Measurements from ENCODE around the gene RYK.

RYK gene

GRCh38 chr3:134163096-134163495 is 87.6 kb downstream of the RYK start:
- TF ChIP-seq POLR2AphosphoS5 (IDR thresholded peaks at IDR 0.05; ENCODE audit: borderline replicate concordance, low read depth, low read length) (no peak), FOXP2 (optimal IDR thresholded peaks at IDR 0.05; ENCODE audit: control extremely low read depth, extremely low read length, insufficient read depth) (no peak), EZH2 (IDR thresholded peaks at IDR 0.05) (no peak)
- Histone ChIP-seq H3K9me3 (ENCODE audit: low read depth, low read length) (no peaks in the 10 kb centered on the region), H3K4me3 (no peak overlapping the region), H3K9ac (ENCODE audit: insufficient read length) (no peak overlapping the region), H3K36me3 (ENCODE audit: insufficient read depth, low read length) (peaks cover 33% of the 10 kb centered on the region), H3K27ac (no peak overlapping the region)
- no peak for DNase-seq (ENCODE audit: low read depth, low spot score)

GRCh38 chr3:134161898-134162615 is 88.6 kb downstream of the RYK start:
- TF ChIP-seq FOXP2 (optimal IDR thresholded peaks at IDR 0.05; ENCODE audit: control extremely low read depth, extremely low read length, insufficient read depth): no peak
- no peak for TF ChIP-seq EZH2 (IDR thresholded peaks at IDR 0.05)
- TF ChIP-seq POLR2AphosphoS5 (IDR thresholded peaks at IDR 0.05; ENCODE audit: borderline replicate concordance, low read depth, low read length): no peak
- no peak for DNase-seq (ENCODE audit: low read depth, low spot score)
- Histone ChIP-seq H3K27ac (no peak overlapping the region), H3K9me3 (ENCODE audit: low read depth, low read length) (no peaks in the 10 kb centered on the region), H3K36me3 (ENCODE audit: insufficient read depth, low read length) (peaks cover 35% of the 10 kb centered on the region), H3K4me3 (no peak overlapping the region), H3K9ac (ENCODE audit: insufficient read length) (no peak overlapping the region)

- Histone ChIP-seq H3K9me3 (ENCODE audit: low read depth, low read length) (no peaks in the 10 kb centered on the region), H3K36me3 (ENCODE audit: insufficient read depth, low read length) (peaks cover 59% of the 10 kb centered on the region), H3K4me3 (no peak overlapping the region), H3K9ac (ENCODE audit: insufficient read length) (no peak overlapping the region), H3K27ac (no peak overlapping the region)
- no peak for DNase-seq (ENCODE audit: low read depth, low spot score)
- TF ChIP-seq POLR2AphosphoS5 (IDR thresholded peaks at IDR 0.05; ENCODE audit: borderline replicate concordance, low read depth, low read length) (no peak), FOXP2 (optimal IDR thresholded peaks at IDR 0.05; ENCODE audit: control extremely low read depth, extremely low read length, insufficient read depth) (no peak), EZH2 (IDR thresholded peaks at IDR 0.05) (no peak)
These were observed 95.2 kb downstream of the RYK start for GRCh38 chr3:134155446-134155845.

- Histone ChIP-seq H3K4me3 (no peak overlapping the region), H3K36me3 (ENCODE audit: insufficient read depth, low read length) (peaks cover 45% of the 10 kb centered on the region), H3K27ac (no peak overlapping the region), H3K9me3 (ENCODE audit: low read depth, low read length) (no peaks in the 10 kb centered on the region), H3K9ac (ENCODE audit: insufficient read length) (no peak overlapping the region)
- no peak for DNase-seq (ENCODE audit: low read depth, low spot score)
- TF ChIP-seq EZH2 (IDR thresholded peaks at IDR 0.05) (no peak), FOXP2 (optimal IDR thresholded peaks at IDR 0.05; ENCODE audit: control extremely low read depth, extremely low read length, insufficient read depth) (no peak), POLR2AphosphoS5 (IDR thresholded peaks at IDR 0.05; ENCODE audit: borderline replicate concordance, low read depth, low read length) (no peak)
These were observed 96.9 kb downstream of the RYK start for GRCh38 chr3:134153761-134154160.

GRCh38 chr3:134150476-134150875 is 100.2 kb downstream of the RYK start:
- no peak for DNase-seq (ENCODE audit: low read depth, low spot score)
- TF ChIP-seq POLR2AphosphoS5 (IDR thresholded peaks at IDR 0.05; ENCODE audit: borderline replicate concordance, low read depth, low read length) (no peak), FOXP2 (optimal IDR thresholded peaks at IDR 0.05; ENCODE audit: control extremely low read depth, extremely low read length, insufficient read depth) (no peak), EZH2 (IDR thresholded peaks at IDR 0.05) (no peak)
- H3K27ac ChIP-seq: no peak overlapping the region
- no peaks in the 10 kb centered on the region for H3K9me3 ChIP-seq (ENCODE audit: low read depth, low read length)
- no peak overlapping the region for H3K9ac ChIP-seq (ENCODE audit: insufficient read length)
- no peak overlapping the region for H3K4me3 ChIP-seq
- H3K36me3 ChIP-seq (ENCODE audit: insufficient read depth, low read length): peaks cover 24% of the 10 kb centered on the region

GRCh38 chr3:134149286-134149685 is 101.4 kb downstream of the RYK start:
- Histone ChIP-seq H3K27ac (no peak overlapping the region), H3K4me3 (no peak overlapping the region), H3K36me3 (ENCODE audit: insufficient read depth, low read length) (peaks cover 12% of the 10 kb centered on the region; the same call in 1 of the 2 replicates), H3K9ac (ENCODE audit: insufficient read length) (no peak overlapping the region), H3K9me3 (ENCODE audit: low read depth, low read length) (no peaks in the 10 kb centered on the region)
- no peak for DNase-seq (ENCODE audit: low read depth, low spot score)
- no peak for TF ChIP-seq EZH2 (IDR thresholded peaks at IDR 0.05)

GRCh38 chr3:134148534-134148933 is 102.1 kb downstream of the RYK start:
- no peak for DNase-seq (ENCODE audit: low read depth, low spot score)
- no peak overlapping the region for H3K9ac ChIP-seq (ENCODE audit: insufficient read length)
- H3K27ac ChIP-seq: no peak overlapping the region
- H3K4me3 ChIP-seq: no peak overlapping the region
- no peak for TF ChIP-seq FOXP2 (optimal IDR thresholded peaks at IDR 0.05; ENCODE audit: control extremely low read depth, extremely low read length, insufficient read depth)
- TF ChIP-seq POLR2AphosphoS5 (IDR thresholded peaks at IDR 0.05; ENCODE audit: borderline replicate concordance, low read depth, low read length): no peak
- TF ChIP-seq EZH2 (IDR thresholded peaks at IDR 0.05): no peak
- H3K36me3 ChIP-seq (ENCODE audit: insufficient read depth, low read length): peaks cover 4% of the 10 kb centered on the region; the same call in 1 of the 2 replicates
- H3K9me3 ChIP-seq (ENCODE audit: low read depth, low read length): no peaks in the 10 kb centered on the region

- DNase-seq (ENCODE audit: low read depth, low spot score): no peak
- TF ChIP-seq EZH2 (IDR thresholded peaks at IDR 0.05) (no peak), FOXP2 (optimal IDR thresholded peaks at IDR 0.05; ENCODE audit: control extremely low read depth, extremely low read length, insufficient read depth) (no peak), POLR2AphosphoS5 (IDR thresholded peaks at IDR 0.05; ENCODE audit: borderline replicate concordance, low read depth, low read length) (no peak)
- H3K4me3 ChIP-seq: no peak overlapping the region
- no peak overlapping the region for H3K9ac ChIP-seq (ENCODE audit: insufficient read length)
- H3K27ac ChIP-seq: no peak overlapping the region
- no peaks in the 10 kb centered on the region for H3K9me3 ChIP-seq (ENCODE audit: low read depth, low read length)
- H3K36me3 ChIP-seq (ENCODE audit: insufficient read depth, low read length): peaks cover 4% of the 10 kb centered on the region; the same call in 1 of the 2 replicates
These were observed 103.2 kb downstream of the RYK start for GRCh38 chr3:134147411-134147810.

- TF ChIP-seq EZH2 (IDR thresholded peaks at IDR 0.05): no peak
- TF ChIP-seq POLR2AphosphoS5 (IDR thresholded peaks at IDR 0.05; ENCODE audit: borderline replicate concordance, low read depth, low read length): no peak
- TF ChIP-seq FOXP2 (optimal IDR thresholded peaks at IDR 0.05; ENCODE audit: control extremely low read depth, extremely low read length, insufficient read depth): no peak
These were observed 104.0 kb downstream of the RYK start for GRCh38 chr3:134146666-134147065.

More at GRCh38 chr3:134146666-134147065, 104.0 kb downstream of the RYK start:
- Histone ChIP-seq H3K9ac (ENCODE audit: insufficient read length) (no peak overlapping the region), H3K27ac (no peak overlapping the region), H3K4me3 (no peak overlapping the region), H3K36me3 (ENCODE audit: insufficient read depth, low read length) (no peaks in the 10 kb centered on the region), H3K9me3 (ENCODE audit: low read depth, low read length) (no peaks in the 10 kb centered on the region)
- no peak for DNase-seq (ENCODE audit: low read depth, low spot score)

Data from SK-N-MC (cell line).